Measurements from ENCODE around the gene SMAP1.
A peak's percentile ranks its signal among the peaks of the same experiment; 100 is the strongest.

The SMAP1 gene

GRCh38 chr6:70874181-70874913 lies 206.7 kb downstream of the SMAP1 start:
- CTCF ChIA-PET, result interaction anchor here (1.1 to 2.8 kb wide), 3 partner anchors 10 to 16 kb away, joined by 3 to 18 read pairs (median 5); no protein-coding TSS in a partner anchor
- DNase-seq (ENCODE audit: extremely low spot score), result no peak
- POLR2A ChIA-PET, result no interaction called here
- no peak for TF ChIP-seq CTCF (IDR thresholded peaks at IDR 0.05; ENCODE audit: control extremely low read depth, extremely low read depth, low read depth, missing control alignments)

DNA sequence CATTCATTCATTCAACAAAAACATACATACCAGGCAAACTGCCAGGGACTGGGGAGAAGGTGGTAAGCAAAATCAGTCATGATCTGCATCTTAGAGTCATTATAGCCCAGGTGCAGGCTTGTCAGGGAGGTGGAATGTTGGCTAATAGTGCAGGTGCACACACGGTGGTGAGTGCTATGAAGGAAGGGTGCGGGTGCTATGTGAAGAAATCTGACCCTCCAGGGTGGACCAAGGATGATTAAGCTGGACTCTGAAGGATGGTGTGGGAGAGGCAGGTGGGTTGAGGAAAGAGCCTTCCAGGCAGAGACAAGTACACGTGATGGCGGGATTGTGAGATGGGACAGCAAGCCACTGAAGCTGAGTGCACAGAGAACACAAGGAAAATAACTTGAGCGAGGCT lies 211.8 kb downstream of the SMAP1 start:
- no peak for TF ChIP-seq CTCF (IDR thresholded peaks at IDR 0.05; ENCODE audit: control extremely low read depth, extremely low read depth, low read depth, missing control alignments)
- CTCF ChIA-PET, result interaction anchor here (0.7 to 4.8 kb wide), 5 partner anchors 9 to 658 kb away, joined by 3 to 27 read pairs (median 4); no protein-coding TSS in a partner anchor
- POLR2A ChIA-PET, result no interaction called here
- no peak for DNase-seq (ENCODE audit: extremely low spot score)

- peak; percentile 90 for TF ChIP-seq CTCF (IDR thresholded peaks at IDR 0.05; ENCODE audit: control extremely low read depth, extremely low read depth, low read depth, missing control alignments)
- peak; percentile 80 for DNase-seq (ENCODE audit: extremely low spot score)
- POLR2A ChIA-PET, result no interaction called here
- CTCF ChIA-PET, result interaction anchor here (0.7 to 4.0 kb wide), 53 partner anchors 8 to 663 kb away, joined by 3 to 114 read pairs (median 4); no protein-coding TSS in a partner anchor
These were observed 216.6 kb downstream of the SMAP1 start for GRCh38 chr6:70884074-70884983.

GRCh38 chr6:70886071-70886470 lies 218.4 kb downstream of the SMAP1 start:
- TF ChIP-seq CTCF (IDR thresholded peaks at IDR 0.05; ENCODE audit: control extremely low read depth, extremely low read depth, low read depth, missing control alignments), result no peak
- CTCF ChIA-PET, result interaction anchor here (0.9 to 4.0 kb wide), 14 partner anchors 9 to 665 kb away, joined by 3 to 114 read pairs (median 10); no protein-coding TSS in a partner anchor
- POLR2A ChIA-PET, result no interaction called here
- DNase-seq (ENCODE audit: extremely low spot score), result no peak

GRCh38 chr6:70886661-70887060 lies 219.0 kb downstream of the SMAP1 start:
- DNase-seq (ENCODE audit: extremely low spot score), result no peak
- ChIA-PET POLR2A (no interaction called here), CTCF (interaction anchor here (0.7 to 4.0 kb wide), 7 partner anchors 10 to 577 kb away, joined by 3 to 114 read pairs (median 7); no protein-coding TSS in a partner anchor)
- TF ChIP-seq CTCF (IDR thresholded peaks at IDR 0.05; ENCODE audit: control extremely low read depth, extremely low read depth, low read depth, missing control alignments), result no peak

GRCh38 chr6:70889270-70889669 lies 221.6 kb downstream of the SMAP1 start:
- DNase-seq (ENCODE audit: extremely low spot score), result no peak
- TF ChIP-seq CTCF (IDR thresholded peaks at IDR 0.05; ENCODE audit: control extremely low read depth, extremely low read depth, low read depth, missing control alignments), result no peak
- ChIA-PET CTCF (no interaction called here), POLR2A (no interaction called here)

All from GM10248 (cell line).